Transverse colon (tissue), 4 donors: ENCODE measurements around the gene DNAH12. TPM values are rescaled to one million over a fixed set of nuclear protein-coding genes. Genes with fewer than 3 reads are reported as not detected.

Source experiments
- DNase-seq: peaks from one replicate; pipeline ENCODE4 v3.0.0-alpha.2; 2019
- H3K27ac ChIP-seq, 4 donors: fragments of 200-600 bp; sonication (generic); 2 replicates each; pipeline ENCODE4 v1.5.1; 2016 to 2018; ENCODE audit warnings: inconsistent platforms in 4 of 4
- H3K27me3 ChIP-seq: fragments of 200-600 bp; sonication (generic); 2 replicates; pipeline ENCODE4 v1.5.1; 2017; ENCODE audit warnings: inconsistent platforms
- H3K36me3 ChIP-seq, 4 donors: fragments of 200-600 bp; sonication (generic); 2 replicates each; pipeline ENCODE4 v1.5.1; 2017 to 2019; ENCODE audit warnings: inconsistent platforms in 4 of 4
- H3K4me1 ChIP-seq, 4 donors: fragments of 200-600 bp; sonication (generic); 2 replicates each; pipeline ENCODE4 v1.5.1; 2017 to 2020; ENCODE audit warnings: inconsistent platforms in 4 of 4
- H3K4me3 ChIP-seq, 4 donors: fragments of 200-600 bp; sonication (generic); 1 replicate in 1 of 4; 2 replicates in 3 of 4; pipeline versions ENCODE4 v1.5.1 to v1.6.1; 2017 to 2019; ENCODE audit warnings: inconsistent platforms in 4 of 4
- H3K9me3 ChIP-seq, 2 donors: fragments of 200-600 bp; sonication (generic); 2 replicates each; pipeline ENCODE4 v1.5.1; 2017 to 2019; ENCODE audit warnings: inconsistent platforms in 2 of 2
- CTCF ChIP-seq, 5 experiments: fragments of 200-600 bp in 3 of 5; fragments of 450-650 bp in 2 of 5; sonication (generic) in 3 of 5; IDR thresholded peaks; 1 replicate in 2 of 5; 2 replicates in 3 of 5; pipeline ENCODE4 v1.5.1; 2016 to 2017; ENCODE audit warnings: antibody characterized with exemption in 5 of 5, inconsistent platforms in 3 of 5, mild to moderate bottlenecking in 2 of 5, moderate library complexity in 1 of 5
- EP300 ChIP-seq: sonication (generic); formaldehyde crosslinking; IDR thresholded peaks from one replicate; pipeline ENCODE4 v1.6.1; 2017; ENCODE audit warnings: antibody characterized with exemption, low read depth
- POLR2A ChIP-seq: fragments of 450-650 bp; IDR thresholded peaks from one replicate; pipeline ENCODE4 v1.6.1; 2016; ENCODE audit warnings: antibody characterized with exemption, mild to moderate bottlenecking, moderate library complexity
- POLR2AphosphoS5 ChIP-seq, 3 donors: sonication (generic); formaldehyde crosslinking; IDR thresholded peaks; one replicate each; pipeline ENCODE4 v1.6.1; 2016; ENCODE audit warnings: antibody characterized with exemption in 3 of 3
- WGBS, 2 donors: methylation state at CpG; one replicate each; pipeline ENCODE4 v1.1.5; 2018; ENCODE audit warnings: low coverage in 1 of 2; 5-methylcytosine and 5-hydroxymethylcytosine counted together
- in situ Hi-C, 4 donors: fragments of 200-750 bp; cut with MboI; loops; one replicate each; pipeline versions ENCODE4 v1.15.0 to v1.15.1; 2017; ENCODE audit warnings: low sequenced_read_pairs in 3 of 4, low pct_ligation_motif_present in 1 of 4, low pct_unique_long_range_greater_than_20kb in 1 of 4
- intact Hi-C: fragments of 100-400 bp; cut with DNase I; formaldehyde crosslinking; loops from one replicate; pipeline ENCODE4 v1.15.1; 2023; ENCODE audit warnings: low total_unique reads
- total RNA-seq, 4 donors: library from RNA; depleted of rRNA; stranded (reverse); fragments of >200 nt; gene quantifications; one replicate each; pipeline ENCODE4 v1.1.0, GENCODE V29; 2016

Gene DNAH12
- total RNA-seq, 4 donors from 2014 or later, result not detected

GRCh38 chr3:57386307-57386706, 157.8 kb downstream of the DNAH12 start:
- H3K4me1 ChIP-seq, result no peaks in the 10 kb centered on the region
- WGBS, 2 donors, result 86 to 90% methylated on average over 4 of the region's 4 CpGs
- TF ChIP-seq CTCF (IDR thresholded peaks at IDR 0.05), result no peak
- no peak for TF ChIP-seq POLR2AphosphoS5 (IDR thresholded peaks at IDR 0.05)
- TF ChIP-seq POLR2A, result no peak
- no peak for TF ChIP-seq EP300

GRCh38 chr3:57385498-57385897, 158.6 kb downstream of the DNAH12 start:
- 92 to 100% methylated on average over 1 to 5 of the region's 5 CpGs for WGBS, 2 donors
- Histone ChIP-seq H3K4me3 (no peak overlapping the region), H3K9me3 (no peaks in the 10 kb centered on the region), H3K27me3 (no peaks in the 10 kb centered on the region), H3K4me1 (no peaks in the 10 kb centered on the region), H3K36me3 (no peaks in the 10 kb centered on the region), H3K27ac (no peak overlapping the region)
- intact Hi-C loops, result no loop called here
- in situ Hi-C loops, result no loop called here
- no peak for DNase-seq
- TF ChIP-seq CTCF (IDR thresholded peaks at IDR 0.05) (no peak), POLR2A (no peak), EP300 (no peak), POLR2AphosphoS5 (IDR thresholded peaks at IDR 0.05) (no peak)

More at GRCh38 chr3:57386307-57386706, 157.8 kb downstream of the DNAH12 start:
- Histone ChIP-seq H3K36me3 (no peaks in the 10 kb centered on the region), H3K27ac (no peak overlapping the region), H3K4me3 (no peak overlapping the region), H3K9me3 (no peaks in the 10 kb centered on the region), H3K27me3 (no peaks in the 10 kb centered on the region)
- intact Hi-C loops (no loop called here), in situ Hi-C loops (no loop called here)
- no peak for DNase-seq

- 93 to 100% methylated on average over 1 to 2 of the region's 2 CpGs for WGBS, 2 donors
- Histone ChIP-seq H3K4me1 (no peaks in the 10 kb centered on the region), H3K36me3 (no peaks in the 10 kb centered on the region), H3K9me3 (no peaks in the 10 kb centered on the region), H3K27ac (no peak overlapping the region), H3K4me3 (no peak overlapping the region), H3K27me3 (no peaks in the 10 kb centered on the region)
- no peak for TF ChIP-seq CTCF (IDR thresholded peaks at IDR 0.05)
- no peak for TF ChIP-seq EP300
- TF ChIP-seq POLR2A, result no peak
- TF ChIP-seq POLR2AphosphoS5 (IDR thresholded peaks at IDR 0.05), result no peak
- intact Hi-C loops, result no loop called here
- in situ Hi-C loops, result no loop called here
- DNase-seq, result no peak
These were observed 160.3 kb downstream of the DNAH12 start for GRCh38 chr3:57383838-57384237.

- Histone ChIP-seq H3K27ac (no peak overlapping the region), H3K36me3 (no peaks in the 10 kb centered on the region), H3K4me1 (no peaks in the 10 kb centered on the region), H3K27me3 (no peaks in the 10 kb centered on the region), H3K4me3 (no peak overlapping the region), H3K9me3 (no peaks in the 10 kb centered on the region)
- DNase-seq, result no peak
- no peak for TF ChIP-seq POLR2A
- no peak for TF ChIP-seq CTCF (IDR thresholded peaks at IDR 0.05)
- no peak for TF ChIP-seq EP300
- no peak for TF ChIP-seq POLR2AphosphoS5 (IDR thresholded peaks at IDR 0.05)
- in situ Hi-C loops, result no loop called here
- intact Hi-C loops, result no loop called here
- WGBS, 2 donors, result 57% methylated on average over 2 of the region's 2 CpGs; no CpG with 5 or more reads in 1 of the 2 donors
These were observed 160.7 kb downstream of the DNAH12 start for GRCh38 chr3:57383406-57383805.
